ENCODE measurements around the gene FGF9.

GRCh38 chr13:21733475-21734263, 62.8 kb downstream of the FGF9 start:
- TF ChIP-seq TSHZ2 (CRISPR knock-in tag; IDR thresholded peaks at IDR 0.05) (no peak), POU6F1 (CRISPR knock-in tag; IDR thresholded peaks at IDR 0.05; ENCODE audit: borderline replicate concordance, low read depth) (no peak), OSR1 (CRISPR knock-in tag; IDR thresholded peaks at IDR 0.05) (no peak), BACH2 (CRISPR knock-in tag; IDR thresholded peaks at IDR 0.05; ENCODE audit: borderline replicate concordance) (no peak), PATZ1 (CRISPR knock-in tag; IDR thresholded peaks at IDR 0.05; ENCODE audit: borderline replicate concordance) (no peak), ZNF70 (CRISPR knock-in tag; IDR thresholded peaks at IDR 0.05) (no peak), PPARA (CRISPR knock-in tag; IDR thresholded peaks at IDR 0.05; ENCODE audit: borderline replicate concordance) (no peak), ISL1 (CRISPR knock-in tag; IDR thresholded peaks at IDR 0.05) (no peak)
